HG03066 (cell line): Measurements from ENCODE around the gene ZDHHC1.

Source experiments
- ATAC-seq: cut with Tn5 transposase; IDR thresholded peaks from one replicate; pipeline ENCODE4 v1.9.1; 2021; ENCODE audit warnings: low read depth; ENCODE audit not compliant: unreplicated experiment

ZDHHC1 gene

DNA sequence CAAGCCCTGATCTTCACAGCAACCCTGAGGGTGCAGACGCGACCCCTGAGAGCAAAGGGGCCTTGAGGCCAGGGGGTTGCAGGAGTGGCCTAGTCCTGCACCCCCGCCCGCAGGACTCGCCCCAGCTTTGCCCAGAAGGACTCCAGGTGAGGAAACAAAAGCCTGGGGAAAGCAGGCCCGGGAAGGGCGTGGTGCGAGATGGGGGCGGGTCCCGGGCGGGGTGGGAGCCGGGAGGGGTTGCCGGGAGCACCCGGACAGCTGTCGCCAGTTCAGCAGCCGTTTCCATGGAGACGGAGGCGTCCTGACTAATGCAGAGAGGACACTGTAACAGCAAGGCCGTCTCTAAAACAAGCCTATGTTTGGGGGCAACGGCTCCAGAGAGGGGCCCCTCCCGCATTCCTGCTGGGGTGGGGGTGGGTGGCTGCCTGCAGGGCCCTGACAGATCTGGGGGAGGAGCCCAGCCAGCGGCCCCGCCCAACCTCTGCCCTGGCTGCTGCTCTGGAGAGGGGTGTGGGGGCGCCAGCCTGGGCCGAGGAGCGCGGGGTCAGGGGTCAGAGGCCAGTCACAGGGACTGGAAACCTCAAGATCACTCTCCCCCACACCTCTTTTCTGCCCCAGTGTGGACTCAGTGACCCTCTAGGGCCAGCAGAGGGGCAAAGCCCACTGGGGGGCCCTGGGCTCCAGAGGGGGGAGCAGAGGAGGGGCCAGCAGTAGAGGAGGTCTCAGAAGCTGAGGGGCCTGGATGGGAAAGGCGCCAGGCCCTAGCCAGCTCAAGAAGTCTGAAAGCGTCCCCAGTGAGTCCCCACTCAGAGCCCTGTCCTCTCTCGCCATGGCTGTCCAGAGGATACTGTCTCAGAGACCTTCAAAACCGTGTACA is 19.9 kb downstream of the ZDHHC1 start:
- ATAC-seq, result no peak

DNA sequence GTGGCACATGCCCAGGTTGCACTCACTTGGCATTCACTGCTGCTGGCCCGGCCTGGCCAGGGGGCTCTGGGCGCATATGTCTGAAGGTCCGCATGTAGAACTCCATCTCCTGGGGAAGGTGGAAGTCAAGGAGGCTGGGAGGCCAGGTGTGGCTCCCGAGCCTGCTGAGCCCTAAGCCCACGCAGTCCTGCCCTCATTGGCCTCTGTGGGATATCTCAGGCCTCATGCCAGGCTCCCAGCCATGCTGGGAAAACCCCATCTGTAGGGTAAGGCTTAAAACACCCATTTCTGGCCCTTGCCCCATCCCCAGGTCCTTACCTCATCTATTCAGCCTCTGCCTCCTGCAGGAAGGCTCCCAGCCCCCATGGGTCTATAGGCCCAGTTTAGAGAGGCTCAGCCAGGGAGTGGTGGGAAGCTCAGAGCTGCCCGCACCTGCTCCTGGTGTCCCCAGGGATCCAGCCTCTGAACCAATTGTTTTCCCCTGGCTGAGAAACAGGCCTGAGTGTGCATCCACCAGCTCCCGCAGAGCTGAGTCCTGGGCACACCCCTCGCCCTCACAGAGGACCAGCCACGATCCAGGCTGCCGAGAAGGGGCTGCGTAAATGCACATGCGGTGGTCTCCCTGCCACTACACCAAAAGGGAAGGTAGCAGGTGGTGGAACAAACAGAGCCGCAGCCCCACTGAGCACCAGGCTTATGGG is 20.7 kb downstream of the ZDHHC1 start:
- ATAC-seq, result no peak

DNA sequence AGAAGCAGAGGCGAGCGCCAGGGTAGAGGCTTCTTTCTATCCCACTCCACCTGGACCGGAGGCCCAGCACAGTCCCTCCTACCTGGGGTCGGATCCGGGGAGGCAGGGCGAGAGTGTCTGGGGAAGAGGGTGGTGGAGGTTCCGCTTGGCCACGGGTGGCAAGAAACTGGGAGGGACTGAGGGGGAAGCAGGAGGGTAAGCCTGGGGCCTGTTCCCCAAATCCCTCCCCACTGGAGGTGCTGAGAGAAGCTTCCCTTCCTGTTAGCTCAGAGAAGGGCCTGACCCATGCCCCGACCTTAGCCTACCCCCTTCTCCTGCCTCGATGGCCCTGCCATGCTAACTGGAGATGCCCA is 21.2 kb downstream of the ZDHHC1 start:
- no peak for ATAC-seq

DNA sequence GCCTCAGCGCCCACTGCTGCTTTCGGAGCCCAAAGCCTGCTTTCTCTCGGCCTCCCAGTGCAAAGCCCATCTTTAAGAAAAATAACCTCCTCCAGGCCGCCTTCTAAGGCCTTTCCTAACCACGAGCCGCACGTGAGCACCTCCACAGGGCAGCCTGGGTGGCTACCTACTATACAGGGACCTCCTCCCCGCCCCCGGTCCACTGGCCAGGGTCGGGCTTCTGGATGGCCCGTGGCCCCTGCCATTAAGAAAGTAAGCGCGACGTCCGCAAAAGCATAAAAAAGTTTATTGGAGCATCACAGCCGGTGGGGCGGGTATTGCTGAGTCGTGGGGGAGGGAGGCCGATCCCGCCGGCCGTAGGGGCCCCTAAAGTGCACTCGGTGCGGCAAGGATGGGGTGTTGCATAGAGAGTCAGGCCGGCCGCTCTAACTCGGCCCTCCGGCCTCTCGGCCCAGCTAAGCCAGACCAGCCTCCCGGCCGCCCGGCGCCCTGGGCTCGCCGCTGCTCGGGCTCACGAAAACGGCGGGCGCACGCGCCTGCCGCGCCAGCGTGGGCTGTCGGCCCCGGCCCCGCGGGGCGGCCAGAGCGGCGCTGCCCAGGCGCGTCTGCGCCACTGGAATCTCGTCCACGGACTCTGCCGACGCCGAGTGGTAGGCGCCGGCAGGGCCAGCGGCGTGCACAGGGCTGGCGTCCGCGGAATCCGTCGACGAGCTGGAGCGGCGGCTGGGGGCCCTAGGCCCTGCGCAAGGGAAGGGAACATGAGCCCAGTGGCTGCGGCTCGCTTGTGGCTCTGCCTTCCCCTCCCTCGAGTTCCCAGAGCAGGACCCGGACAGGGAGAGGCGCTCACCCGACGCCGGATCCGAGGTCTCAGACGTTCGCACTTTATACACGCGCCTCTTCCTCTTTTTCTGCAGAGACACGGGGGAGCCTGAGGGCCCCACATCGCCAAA is 21.8 kb downstream of the ZDHHC1 start:
- ATAC-seq, result no peak

- no peak for ATAC-seq
Observed at GRCh38 chr16:67393788-67394154, 22.5 kb downstream of the ZDHHC1 start.

DNA sequence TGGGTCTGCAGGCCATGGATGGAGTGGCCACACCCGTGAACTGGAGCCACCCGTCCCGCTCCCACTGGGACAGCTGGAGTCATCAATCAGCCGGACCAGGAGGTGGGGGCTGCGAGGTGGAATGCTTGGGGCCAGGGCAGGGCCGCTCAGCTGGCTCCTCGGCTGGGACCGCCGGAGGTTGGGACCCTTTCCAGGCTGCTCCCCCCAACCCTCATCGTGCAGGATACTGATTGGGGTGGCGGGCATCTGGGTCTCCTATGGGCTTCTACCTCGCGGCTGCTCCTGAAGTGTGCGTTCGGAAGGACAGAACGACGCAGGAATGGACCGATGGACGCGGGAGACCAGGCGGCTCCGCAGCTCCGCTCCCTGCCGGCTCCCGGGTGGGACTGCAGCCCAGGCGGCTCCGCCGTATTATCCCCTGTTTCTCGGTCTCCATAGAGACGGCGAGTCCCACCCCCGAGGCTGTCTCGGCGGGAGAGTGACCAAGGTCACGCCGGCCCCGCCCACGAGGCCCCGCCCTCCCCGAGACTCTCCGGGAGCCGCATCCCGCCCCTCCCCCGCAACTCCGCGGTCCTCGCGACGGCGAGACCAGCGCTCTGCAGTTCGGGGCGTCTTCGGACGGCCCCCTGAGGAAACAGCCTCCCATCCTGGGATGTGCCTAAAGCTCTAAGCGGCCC is 23.0 kb downstream of the ZDHHC1 start, which contains the start of gene TPPP3:
Gene TPPP3 (minus strand): TSS at position 388 of the 677 bp plus-strand sequence. CDS start 2,387 bp downstream, outside the sequence.
- ATAC-seq, result no peak

DNA sequence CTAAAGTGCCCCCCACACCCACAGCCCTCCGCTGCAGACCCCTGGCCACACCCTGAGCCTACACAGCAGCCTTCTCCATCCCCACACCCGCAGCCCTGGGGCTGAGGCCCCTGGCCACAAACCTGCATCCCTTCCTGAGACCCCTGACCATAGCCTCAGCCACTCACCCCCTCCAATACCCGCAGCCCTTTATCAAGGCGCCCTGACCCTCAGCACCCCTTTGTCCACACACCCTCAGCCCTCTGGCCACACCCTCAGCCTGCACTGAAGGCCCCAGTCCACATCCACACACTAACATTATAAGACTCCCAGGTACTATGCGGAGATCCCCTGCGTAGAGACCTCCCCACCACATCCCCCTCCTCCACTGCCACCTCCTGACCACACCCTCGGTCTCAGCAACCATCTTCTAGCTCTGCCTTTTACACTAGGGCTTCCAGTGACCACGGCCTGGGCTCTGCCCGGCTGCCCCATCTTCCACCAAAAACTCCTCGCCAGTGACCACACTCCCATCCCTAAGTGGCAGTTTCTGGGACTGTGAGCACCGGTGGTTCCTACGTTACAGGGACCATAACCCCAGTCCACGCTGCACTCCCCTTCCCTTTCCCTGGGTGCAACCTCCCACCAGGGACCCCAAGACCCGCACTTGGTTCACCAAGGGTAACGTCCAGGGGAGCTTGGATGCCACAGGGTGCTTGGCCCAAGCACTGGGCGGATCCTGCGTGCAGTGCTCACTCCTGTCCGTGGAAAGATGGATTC is 23.8 kb downstream of the ZDHHC1 start:
- ATAC-seq, result no peak

- ATAC-seq, result no peak
Observed at GRCh38 chr16:67391424-67392300, 24.6 kb downstream of the ZDHHC1 start.

DNA sequence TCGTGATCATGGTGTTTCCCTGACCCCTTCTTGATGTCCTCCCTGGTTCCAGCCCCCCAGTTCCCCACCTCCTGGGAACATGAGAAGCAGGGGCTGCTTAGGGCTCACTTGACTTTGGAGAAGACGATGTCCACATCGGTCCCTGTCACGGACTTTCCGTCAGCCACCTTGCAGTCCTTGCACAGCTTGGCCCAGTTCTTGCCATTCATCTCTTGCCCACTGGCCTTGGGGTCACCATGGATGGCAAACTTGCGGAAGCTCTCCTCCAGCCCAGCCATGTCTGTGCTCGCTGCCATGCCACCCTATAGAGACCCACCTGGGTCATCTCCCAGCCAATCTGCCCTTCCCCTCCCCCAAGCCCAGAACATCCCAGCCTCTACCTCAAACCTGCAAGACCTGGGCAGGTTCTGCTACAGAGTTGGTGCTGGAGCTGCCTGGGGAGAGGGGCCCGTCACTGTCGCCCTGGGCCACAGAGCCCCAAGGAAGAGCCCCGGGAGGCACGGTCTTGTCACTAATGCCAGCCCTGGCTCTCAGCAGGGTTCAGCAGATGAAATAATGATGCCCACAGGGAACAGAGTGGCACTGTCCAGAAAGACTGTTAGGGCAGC is 25.4 kb downstream of the ZDHHC1 start:
- ATAC-seq, result no peak

DNA sequence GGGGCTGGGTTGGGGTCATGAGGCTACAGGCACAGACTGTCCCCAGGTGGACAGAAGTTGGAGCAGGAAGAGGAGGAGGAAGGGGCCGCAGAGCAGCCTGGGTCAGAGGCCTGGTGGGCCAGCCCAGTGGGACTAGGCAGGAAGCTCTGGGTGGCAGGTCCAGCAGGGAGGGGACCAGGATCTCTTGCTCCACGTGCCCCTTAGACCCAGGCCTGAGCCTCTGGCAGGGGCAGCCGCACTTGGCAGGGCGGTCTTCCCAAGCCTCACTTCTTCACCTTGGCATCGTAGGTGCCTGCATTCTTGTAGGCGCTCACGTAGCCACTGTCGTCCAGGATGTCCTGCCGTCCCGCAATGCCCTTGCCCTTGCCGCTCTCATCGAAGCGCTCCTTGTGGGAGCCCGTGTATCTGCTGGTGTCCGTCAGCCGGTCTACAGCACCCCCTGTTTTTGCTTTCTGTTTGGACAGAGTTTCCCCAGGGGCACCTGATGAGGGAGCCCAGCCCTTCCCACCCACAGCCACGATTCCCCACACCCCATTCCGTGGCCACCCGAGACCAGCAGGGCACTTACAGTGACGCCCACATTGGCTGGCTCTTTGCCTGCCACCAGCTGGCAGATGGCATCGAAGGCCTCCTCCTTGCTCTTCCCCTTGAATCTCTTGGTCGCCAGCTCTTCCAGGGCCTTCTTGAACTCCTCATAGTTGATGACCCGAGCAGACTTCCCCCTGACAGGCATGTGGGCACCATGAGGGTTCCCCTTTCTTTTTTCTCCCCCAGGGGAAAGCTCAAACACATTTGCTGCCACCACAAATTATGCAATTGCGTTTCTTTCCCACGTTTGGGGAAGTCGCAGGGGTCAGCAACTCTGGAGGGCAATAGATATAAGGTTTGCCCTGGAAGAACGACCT is 26.1 kb downstream of the ZDHHC1 start:
- ATAC-seq, result no peak

DNA sequence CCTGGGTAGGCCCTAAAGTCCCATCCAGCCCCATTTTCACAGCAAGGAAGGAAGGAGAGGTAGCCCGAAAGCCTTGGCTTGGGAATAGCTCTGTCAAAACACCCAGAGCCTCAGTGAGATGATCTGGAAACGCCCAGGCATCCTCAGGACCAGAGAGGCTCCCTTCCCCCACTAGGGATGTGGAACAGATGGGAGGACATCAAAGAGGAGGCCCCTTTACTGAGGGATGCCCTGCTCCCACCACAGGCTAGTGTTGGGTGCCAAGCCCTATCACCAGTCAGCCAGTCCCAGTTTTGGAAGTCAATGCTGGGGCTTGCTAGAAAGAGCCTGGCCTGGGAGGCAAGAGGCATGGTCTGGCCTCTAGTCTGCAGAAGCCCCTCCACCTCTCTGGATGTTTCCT is 27.7 kb downstream of the ZDHHC1 start:
- ATAC-seq, result no peak

DNA sequence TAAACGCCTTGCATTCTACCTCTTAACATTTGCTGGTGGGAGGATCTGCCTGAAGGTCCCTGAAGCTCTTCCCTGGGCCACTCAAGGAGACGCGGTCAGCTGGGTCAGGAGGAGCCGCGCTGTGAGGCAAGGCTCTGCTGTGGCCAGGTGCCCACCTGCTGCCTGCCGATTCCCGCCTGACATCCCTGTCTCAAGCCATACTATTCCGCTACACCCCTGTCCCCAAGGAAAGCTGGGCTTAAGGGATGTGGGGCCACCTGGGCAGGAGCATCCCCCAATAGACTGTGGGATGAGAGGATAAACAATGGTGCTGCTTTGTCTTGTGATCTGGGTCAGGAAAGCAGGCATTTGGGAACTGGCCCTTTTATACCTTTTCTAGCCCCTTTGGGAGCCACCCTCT is 28.1 kb downstream of the ZDHHC1 start:
- ATAC-seq, result no peak

- ATAC-seq, result no peak
Observed at GRCh38 chr16:67387479-67388079, 28.7 kb downstream of the ZDHHC1 start.

- ATAC-seq, result no peak
Observed at GRCh38 chr16:67386861-67387455, 29.3 kb downstream of the ZDHHC1 start.

DNA sequence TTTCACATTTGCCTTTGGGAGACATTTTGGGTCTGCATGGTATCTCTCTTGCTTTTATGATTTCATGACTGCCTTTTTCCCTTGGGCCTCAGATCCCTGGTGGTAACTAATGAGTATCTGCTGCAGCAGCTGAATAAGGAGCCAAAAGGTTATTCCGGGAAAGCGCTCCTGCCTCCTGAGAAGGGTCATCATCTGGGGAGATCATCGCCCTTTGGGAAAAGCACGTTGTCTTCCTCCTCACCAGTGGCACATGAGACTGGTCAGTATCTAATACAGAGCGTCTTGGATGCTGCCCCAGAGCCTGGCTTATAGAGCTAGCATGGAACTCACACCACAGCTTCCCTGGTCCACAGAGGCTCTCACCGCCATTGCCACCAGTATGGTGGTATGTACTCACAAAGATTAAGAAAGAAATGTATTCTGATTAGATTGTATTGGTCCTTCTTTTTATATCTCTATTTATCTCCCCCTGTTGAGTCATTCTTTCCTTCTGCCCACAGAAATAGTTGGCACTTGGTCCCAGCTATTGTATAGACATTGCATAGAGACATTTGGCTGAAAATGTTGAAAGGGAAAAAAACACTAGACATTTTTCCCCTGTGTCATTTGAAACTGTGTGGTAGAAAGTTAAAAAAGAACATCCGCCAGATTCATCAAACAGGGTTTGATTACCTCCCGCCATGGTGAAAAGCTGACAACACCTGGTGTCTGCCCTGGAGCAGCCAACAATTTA is 31.3 kb downstream of the ZDHHC1 start:
- ATAC-seq, result no peak

DNA sequence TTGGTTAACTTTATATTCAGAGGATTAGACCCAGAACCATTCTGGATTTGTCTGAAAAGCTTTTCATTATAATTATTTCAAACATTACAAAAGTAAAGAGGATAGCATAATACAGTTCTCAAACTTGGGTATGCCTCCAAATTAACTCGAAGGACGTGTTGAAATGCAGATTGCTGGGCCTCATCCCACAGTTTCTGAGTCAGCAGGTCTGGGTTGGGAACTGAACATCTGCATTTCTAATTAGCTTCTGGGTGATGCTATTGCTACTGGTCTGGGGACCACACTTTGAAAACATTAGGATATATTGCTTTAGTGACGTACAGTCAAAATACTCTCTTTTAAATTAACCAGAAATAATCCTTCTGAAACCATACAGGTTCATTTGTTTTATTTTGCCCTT is 33.0 kb downstream of the ZDHHC1 start:
- no peak for ATAC-seq
